H9 (cell line): ENCODE results near the gene SH3PXD2B. TPM values are rescaled to one million over a fixed set of nuclear protein-coding genes. Genes with fewer than 3 reads are reported as not detected.

Experiments used
- DNase-seq: peaks from one replicate; pipeline ENCODE4 v3.0.0-alpha.2; 2017
- H2AFZ ChIP-seq: one replicate; pipeline ENCODE4 v1.6.1; 2013; ENCODE audit warnings: mild to moderate bottlenecking, low read length, control low read depth, moderate library complexity
- H2AK5ac ChIP-seq: 2 replicates; pipeline ENCODE4 v1.6.1; 2013; ENCODE audit warnings: low read length, control low read depth, mixed read lengths; ENCODE audit not compliant: insufficient read length
- H2BK120ac ChIP-seq: one replicate; pipeline ENCODE4 v1.6.1; 2013; ENCODE audit warnings: low read depth, mild to moderate bottlenecking, low read length, control low read depth, inconsistent platforms; ENCODE audit not compliant: poor library complexity, severe bottlenecking
- H2BK12ac ChIP-seq: 2 replicates; pipeline ENCODE4 v1.6.1; 2013; ENCODE audit warnings: low read length, control low read depth, mixed read lengths, low read depth; ENCODE audit not compliant: insufficient read length
- H2BK15ac ChIP-seq: 2 replicates; pipeline ENCODE4 v1.6.1; 2013; ENCODE audit warnings: low read depth, low read length, control low read depth
- H2BK20ac ChIP-seq: one replicate; pipeline ENCODE4 v1.6.1; 2013; ENCODE audit warnings: low read depth, mild to moderate bottlenecking, low read length, control low read depth, inconsistent platforms; ENCODE audit not compliant: poor library complexity, severe bottlenecking
- H2BK5ac ChIP-seq: 2 replicates; pipeline ENCODE4 v1.6.1; 2013; ENCODE audit warnings: low read length, control low read depth, mixed read lengths; ENCODE audit not compliant: insufficient read length
- H3K14ac ChIP-seq: 2 replicates; pipeline ENCODE4 v1.6.1; 2013; ENCODE audit warnings: low read length, control low read depth; ENCODE audit not compliant: insufficient read depth
- H3K18ac ChIP-seq: 2 replicates; pipeline ENCODE4 v1.6.1; 2013; ENCODE audit warnings: low read depth, mild to moderate bottlenecking, mixed read lengths, low read length, control low read depth; ENCODE audit not compliant: insufficient read length
- H3K23ac ChIP-seq: 2 replicates; pipeline ENCODE4 v1.6.1; 2013; ENCODE audit warnings: low read length, control low read depth, mixed read lengths, low read depth; ENCODE audit not compliant: insufficient read length
- H3K23me2 ChIP-seq: 2 replicates; pipeline ENCODE4 v1.6.1; 2013; ENCODE audit warnings: low read depth, mild to moderate bottlenecking, mixed read lengths, low read length, control low read depth; ENCODE audit not compliant: insufficient read length, poor library complexity, severe bottlenecking
- H3K27ac ChIP-seq: 2 replicates; pipeline ENCODE4 v1.5.1; 2013; ENCODE audit warnings: low read length, control low read depth, mixed read lengths, low read depth; ENCODE audit not compliant: insufficient read length
- H3K27me3 ChIP-seq: 2 replicates; pipeline ENCODE4 v1.6.1; 2013; ENCODE audit warnings: low read length, control low read depth, inconsistent platforms; ENCODE audit not compliant: insufficient read depth
- H3K4ac ChIP-seq: 2 replicates; pipeline ENCODE4 v1.6.1; 2013; ENCODE audit warnings: low read depth, mild to moderate bottlenecking, control low read depth, inconsistent platforms, low read length, moderate library complexity
- H3K4me1 ChIP-seq: 2 replicates; pipeline ENCODE4 v1.6.1; 2013; ENCODE audit warnings: low read length, control low read depth, inconsistent platforms; ENCODE audit not compliant: insufficient read depth
- H3K4me2 ChIP-seq: 2 replicates; pipeline ENCODE4 v1.6.1; 2013; ENCODE audit warnings: low read length, control low read depth, mixed read lengths; ENCODE audit not compliant: insufficient read length, insufficient read depth
- H3K56ac ChIP-seq: 2 replicates; pipeline ENCODE4 v1.6.1; 2013; ENCODE audit warnings: low read depth, mild to moderate bottlenecking, mixed read lengths, low read length, control low read depth; ENCODE audit not compliant: insufficient read length
- H3K79me1 ChIP-seq: 2 replicates; pipeline ENCODE4 v1.6.1; 2013; ENCODE audit warnings: low read depth, mild to moderate bottlenecking, moderate library complexity, low read length, control low read depth, inconsistent platforms; ENCODE audit not compliant: insufficient read depth, poor library complexity, severe bottlenecking
- H3K79me2 ChIP-seq: 2 replicates; pipeline ENCODE4 v1.6.1; 2013; ENCODE audit warnings: low read length, control low read depth, inconsistent platforms; ENCODE audit not compliant: insufficient read depth
- H3K9ac ChIP-seq: 2 replicates; pipeline ENCODE4 v1.6.1; 2013; ENCODE audit warnings: low read length, control low read depth, mixed read lengths; ENCODE audit not compliant: insufficient read length; ENCODE audit errors: extremely low read depth
- H3K9me3 ChIP-seq: one replicate; pipeline ENCODE4 v1.6.1; 2013; ENCODE audit warnings: low read depth, low read length, inconsistent platforms; ENCODE audit not compliant: control insufficient read depth
- H3T11ph ChIP-seq: one replicate; pipeline ENCODE4 v1.6.1; 2013; ENCODE audit warnings: mild to moderate bottlenecking, low read length, control low read depth, inconsistent platforms
- H4K20me1 ChIP-seq: one replicate; pipeline ENCODE4 v1.6.1; 2013; ENCODE audit not compliant: control insufficient read depth, insufficient read length, insufficient read depth
- H4K5ac ChIP-seq: 2 replicates; pipeline ENCODE4 v1.6.1; 2013; ENCODE audit warnings: low read depth, mild to moderate bottlenecking, mixed read lengths, low read length, control low read depth; ENCODE audit not compliant: insufficient read length
- H4K8ac ChIP-seq: replicated peaks from 2 replicates; pipeline ENCODE4 v1.6.1; 2013; ENCODE audit warnings: low read length, control low read depth, mixed read lengths, low read depth; ENCODE audit not compliant: insufficient read length
- H4K91ac ChIP-seq: 2 replicates; pipeline ENCODE4 v1.6.1; 2013; ENCODE audit warnings: low read depth, mild to moderate bottlenecking, moderate library complexity, mixed read lengths, low read length, control low read depth; ENCODE audit not compliant: insufficient read length
- H3K27ac Mint-ChIP-seq, 3 experiments: 2 replicates in 2 of 3; 3 replicates in 1 of 3; pipeline ENCODE4 v1.8.0; 2020 to 2021; ENCODE audit warnings: mixed read lengths in 3 of 3, mild to moderate bottlenecking in 1 of 3, moderate library complexity in 1 of 3
- H3K27me3 Mint-ChIP-seq: 2 replicates; pipeline ENCODE4 v1.8.0; 2021; ENCODE audit warnings: low read depth, mild to moderate bottlenecking, moderate library complexity, mixed read lengths
- H3K36me3 Mint-ChIP-seq, 3 experiments: 2 replicates in 2 of 3; 3 replicates in 1 of 3; pipeline ENCODE4 v1.8.0; 2020 to 2021; ENCODE audit warnings: low read depth in 3 of 3, mixed read lengths in 3 of 3; ENCODE audit not compliant: insufficient read depth in 1 of 3
- H3K4me1 Mint-ChIP-seq, 2 experiments: 2 replicates each; pipeline ENCODE4 v1.8.0; 2020; ENCODE audit warnings: mixed read lengths in 2 of 2
- H3K4me3 Mint-ChIP-seq, 2 experiments: 2 replicates in 1 of 2; 3 replicates in 1 of 2; pipeline ENCODE4 v1.8.0; 2020 to 2021; ENCODE audit warnings: mild to moderate bottlenecking in 2 of 2, mixed read lengths in 2 of 2, moderate library complexity in 1 of 2
- H3K9me3 Mint-ChIP-seq, 2 experiments: 2 replicates in 1 of 2; 3 replicates in 1 of 2; pipeline ENCODE4 v1.8.0; 2020; ENCODE audit warnings: mild to moderate bottlenecking in 2 of 2, mixed read lengths in 2 of 2, moderate library complexity in 1 of 2
- CTCF ChIP-seq: fragments of 200-600 bp; sonication (generic); conservative IDR thresholded peaks from 3 replicates; pipeline ENCODE4 v1.8.0; 2021; ENCODE audit warnings: antibody characterized with exemption, mild to moderate bottlenecking
- WGBS: extraction: QIAGEN DNeasy Blood & Tissue Kit; methylation state at CpG from one replicate; pipeline ENCODE4 v1.1.7; 2013; ENCODE audit warnings: missing lambda C conversion rate, low lambda C conversion rate, mixed read lengths; ENCODE audit not compliant: insufficient read length; ENCODE audit errors: extremely low coverage; 5-methylcytosine and 5-hydroxymethylcytosine counted together
- total RNA-seq: library from RNA; stranded (reverse); gene quantifications from 2 replicates; pipeline ENCODE4 v1.2.1, GENCODE V29; 2021

Gene SH3PXD2B
- total RNA-seq, 1 experiment from 2014 or later: 49.0 TPM

- Mint-ChIP-seq H3K36me3 (peaks cover 14 to 62% (median 36%) of the 10 kb centered on the region in 3 experiments), H3K27ac (peak overlapping the region in 1 of 3 experiments; percentile 4; a peak in 3 of 7 replicates), H3K27me3 (no peaks in the 10 kb centered on the region), H3K4me1 (no peaks in the 10 kb centered on the region), H3K4me3 (no peak overlapping the region), H3K9me3 (no peaks in the 10 kb centered on the region)
- Histone ChIP-seq H2BK120ac (no peak overlapping the region), H3K23ac (no peak overlapping the region), H4K8ac (no peak overlapping the region), H4K5ac (no peak overlapping the region), H3K27me3 (no peaks in the 10 kb centered on the region), H3K9ac (no peak overlapping the region), H2AK5ac (no peak overlapping the region), H3K27ac (no peak overlapping the region), H3K56ac (no peak overlapping the region), H2BK15ac (no peak overlapping the region), H3K14ac (no peak overlapping the region), H3K79me1 (no peaks in the 10 kb centered on the region), H2BK12ac (no peak overlapping the region), H2BK5ac (no peak overlapping the region), H3K9me3 (no peaks in the 10 kb centered on the region), H4K20me1 (no peaks in the 10 kb centered on the region), H3K4me1 (no peaks in the 10 kb centered on the region), H2AFZ (no peak overlapping the region), H4K91ac (no peak overlapping the region), H3K79me2 (no peaks in the 10 kb centered on the region), H3K4me2 (no peak overlapping the region), H3T11ph (no peak overlapping the region), H2BK20ac (no peak overlapping the region), H3K4ac (no peak overlapping the region), H3K23me2 (no peaks in the 10 kb centered on the region), H3K18ac (no peak overlapping the region)
- DNase-seq: no peak
- WGBS: no CpG with 5 or more reads among the region's 35 CpGs
- no peak for TF ChIP-seq CTCF
These were observed 114.8 kb downstream of the SH3PXD2B start for GRCh38 chr5:172339264-172340180.
